Measurements from ENCODE around the gene GOLIM4.

GOLIM4 gene

DNA sequence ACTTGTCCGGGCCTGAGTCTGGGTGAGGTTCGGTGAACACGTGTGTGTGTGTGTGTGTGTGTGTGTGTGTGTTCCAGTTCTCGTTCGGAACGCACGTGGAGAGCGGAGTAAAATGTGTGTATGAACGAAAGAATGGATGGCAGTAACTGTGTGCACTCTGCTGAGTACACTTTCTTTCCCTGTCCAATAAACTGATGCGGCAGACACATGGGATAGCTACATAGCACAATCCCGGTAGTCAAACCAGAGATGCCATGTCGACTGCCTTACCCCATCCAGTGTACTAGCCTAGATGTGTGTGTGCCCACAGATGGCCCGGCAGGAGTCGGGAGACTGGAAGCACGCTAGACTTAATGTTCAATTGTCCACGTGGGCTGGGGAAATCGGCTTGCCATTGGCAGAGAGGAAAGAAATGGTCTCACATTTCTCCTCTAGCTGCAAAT is 507 bp upstream of the GOLIM4 start:
- peak; percentile 78 for DNase-seq

DNA sequence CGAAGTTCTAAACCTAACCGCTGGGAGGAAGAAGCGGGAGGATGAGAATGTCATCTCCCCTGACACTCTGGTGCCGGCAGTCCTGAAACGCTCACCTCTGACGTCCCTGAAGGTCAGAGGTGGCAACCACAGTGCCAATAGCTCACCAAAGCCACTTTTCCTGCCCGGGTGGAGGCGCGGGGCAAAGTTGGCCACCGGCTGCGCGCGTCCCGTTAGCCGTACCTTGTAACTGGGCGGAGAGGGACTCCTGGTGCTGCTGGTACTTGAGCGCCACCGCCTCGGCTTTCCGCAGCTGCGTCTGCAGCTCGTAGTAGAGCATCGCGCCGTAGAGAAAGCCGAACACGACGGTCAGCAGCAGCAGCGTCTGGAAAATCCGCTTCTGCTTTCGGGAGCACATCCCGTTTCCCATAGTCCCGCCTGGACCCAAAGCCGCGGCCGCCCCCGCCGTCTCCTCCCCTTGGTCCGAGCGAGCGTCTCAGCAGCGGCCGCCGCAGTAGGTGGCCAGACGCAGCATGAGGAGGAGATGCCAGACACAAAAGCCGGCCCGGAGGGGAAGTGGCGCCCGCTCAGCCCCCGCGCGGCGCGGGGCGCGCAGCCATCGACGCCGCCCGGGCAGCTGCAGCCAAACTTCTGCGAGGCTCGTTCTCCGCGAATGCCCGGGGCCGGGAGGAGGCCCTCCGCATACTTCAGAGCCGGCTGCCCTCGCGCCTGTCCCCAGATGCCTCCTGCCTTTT is 680 bp downstream of the GOLIM4 start:
- peak; percentile 51 for DNase-seq

DNA sequence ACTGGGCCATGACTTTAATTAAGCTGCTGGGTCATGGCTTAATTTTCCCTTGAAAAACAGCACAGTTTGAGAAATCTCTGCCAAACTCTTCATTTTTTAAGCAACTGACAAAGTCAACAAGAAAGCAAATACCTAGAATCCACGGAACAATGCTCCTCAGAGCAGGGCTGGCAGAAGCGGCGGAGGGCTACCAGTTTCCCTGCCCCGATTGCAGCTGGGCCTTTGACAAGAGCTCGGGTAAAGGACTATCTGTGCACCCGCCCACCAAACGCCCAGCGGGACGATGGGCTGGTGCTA is 1.2 kb downstream of the GOLIM4 start:
- DNase-seq, result no peak

DNA sequence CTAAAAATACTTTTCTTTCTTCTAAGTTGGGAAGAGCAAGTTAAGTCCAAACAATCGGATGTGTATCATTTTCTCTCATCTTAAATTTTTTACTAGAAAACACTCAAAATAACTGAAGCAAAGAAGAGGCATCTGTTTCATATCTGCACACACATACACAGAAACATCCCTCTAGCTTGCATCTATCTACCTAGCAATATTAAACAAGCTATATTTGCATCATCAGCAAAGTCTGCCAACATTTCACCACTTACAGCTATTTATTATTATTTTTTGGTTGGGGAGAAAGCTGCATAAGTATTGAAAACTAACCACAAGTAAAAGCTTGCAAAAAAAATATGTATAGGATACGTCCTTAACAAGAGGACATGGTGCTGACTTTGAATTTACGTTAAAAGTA is 1.9 kb downstream of the GOLIM4 start:
- DNase-seq, result no peak

DNA sequence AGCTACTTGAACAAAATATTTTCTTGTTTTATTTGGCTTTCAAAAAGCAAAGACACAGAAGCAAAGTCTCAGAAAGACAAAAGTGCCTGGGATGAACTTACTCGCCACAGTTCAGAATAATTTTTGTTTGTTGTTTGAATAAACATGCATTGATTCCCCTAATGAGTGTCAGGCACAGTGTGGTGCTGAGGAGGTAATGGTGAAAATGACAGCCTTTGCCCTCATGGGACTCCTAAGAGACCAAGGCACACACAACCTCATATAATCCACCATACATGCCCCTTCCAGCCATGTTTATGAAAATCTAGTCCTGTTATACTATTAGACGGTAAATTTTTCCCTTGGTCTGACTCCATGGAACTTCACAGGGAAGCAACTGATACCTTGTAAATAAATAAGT is 2.5 kb downstream of the GOLIM4 start:
- no peak for DNase-seq

DNA sequence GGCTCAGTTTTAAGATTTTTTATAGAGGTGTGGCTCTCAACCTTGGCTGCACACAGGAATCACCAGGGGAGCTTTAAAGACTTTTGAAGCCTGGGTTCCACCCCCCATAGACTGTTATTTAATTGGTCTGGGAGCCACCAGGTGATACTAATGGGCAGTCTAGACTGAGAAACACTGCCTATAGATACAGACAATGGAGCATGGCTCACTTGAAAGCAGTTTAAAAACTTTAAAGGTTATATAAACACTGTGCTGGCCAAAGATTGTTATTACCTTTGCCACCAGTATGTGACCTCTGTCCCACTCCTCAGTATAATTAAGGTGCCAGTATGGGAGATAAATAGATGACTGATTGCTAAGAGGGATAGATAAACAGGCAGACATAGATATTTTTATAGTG is 3.8 kb downstream of the GOLIM4 start:
- DNase-seq, result no peak

DNA sequence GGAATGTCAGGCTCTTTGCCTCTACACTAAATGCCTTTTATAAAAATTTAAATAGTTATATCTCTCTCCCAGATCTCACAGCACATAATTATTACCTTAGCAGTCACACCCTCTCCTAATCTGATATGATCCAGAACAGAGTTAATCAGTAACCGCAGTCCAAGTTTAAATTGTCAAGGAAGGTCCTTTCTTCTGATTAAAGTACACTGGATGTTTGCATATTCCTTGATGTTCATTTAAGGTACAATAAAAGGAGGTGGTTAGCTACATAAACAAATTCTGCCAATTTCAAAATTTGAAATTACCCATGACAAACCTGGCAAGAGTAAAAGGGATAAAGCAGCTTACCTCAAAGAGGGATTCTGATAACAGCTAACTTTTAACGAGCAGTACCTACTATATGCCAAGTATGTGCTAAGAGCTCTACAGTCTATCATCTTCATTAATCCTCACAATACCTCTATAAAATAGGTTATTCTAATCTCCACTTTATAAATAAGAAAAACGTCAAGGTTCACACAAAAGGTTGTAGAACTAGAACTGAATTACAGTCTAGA is 4.3 kb downstream of the GOLIM4 start:
- DNase-seq, result no peak

DNA sequence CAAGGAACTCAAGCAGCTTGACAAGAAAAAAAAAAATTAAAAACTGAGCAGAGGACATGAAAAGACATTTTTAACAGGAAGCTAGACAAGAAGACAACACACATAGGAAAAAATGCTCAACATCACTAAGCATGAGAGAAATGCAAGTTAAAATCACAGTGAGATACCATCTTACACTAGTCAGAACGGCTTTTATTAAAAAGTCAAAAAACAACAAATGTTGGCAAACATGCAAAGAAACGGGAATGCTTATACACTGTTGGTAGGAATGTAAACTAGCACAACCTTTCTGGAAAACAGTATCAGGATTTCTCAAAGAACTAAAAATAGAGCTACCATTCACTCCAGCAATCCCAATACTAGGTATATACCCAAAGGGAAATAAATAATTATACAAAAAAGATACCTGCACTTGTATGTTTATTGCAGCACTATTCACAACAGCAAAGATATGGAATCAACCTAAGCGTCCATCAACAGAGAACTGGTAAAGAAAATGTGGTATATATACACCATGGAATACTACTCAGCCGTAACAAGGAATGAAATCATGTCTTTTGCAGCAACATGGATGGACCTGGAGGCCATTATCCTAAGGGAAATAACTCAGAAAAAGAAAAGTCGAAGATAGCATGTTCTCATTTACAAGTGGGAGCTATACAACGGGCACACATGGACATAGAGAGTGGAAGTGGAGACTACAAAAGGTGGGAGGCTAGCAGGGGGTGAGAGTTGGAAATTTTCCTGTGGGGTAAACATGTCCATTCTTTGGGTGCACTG is 5.2 kb downstream of the GOLIM4 start:
- no peak for DNase-seq

DNA sequence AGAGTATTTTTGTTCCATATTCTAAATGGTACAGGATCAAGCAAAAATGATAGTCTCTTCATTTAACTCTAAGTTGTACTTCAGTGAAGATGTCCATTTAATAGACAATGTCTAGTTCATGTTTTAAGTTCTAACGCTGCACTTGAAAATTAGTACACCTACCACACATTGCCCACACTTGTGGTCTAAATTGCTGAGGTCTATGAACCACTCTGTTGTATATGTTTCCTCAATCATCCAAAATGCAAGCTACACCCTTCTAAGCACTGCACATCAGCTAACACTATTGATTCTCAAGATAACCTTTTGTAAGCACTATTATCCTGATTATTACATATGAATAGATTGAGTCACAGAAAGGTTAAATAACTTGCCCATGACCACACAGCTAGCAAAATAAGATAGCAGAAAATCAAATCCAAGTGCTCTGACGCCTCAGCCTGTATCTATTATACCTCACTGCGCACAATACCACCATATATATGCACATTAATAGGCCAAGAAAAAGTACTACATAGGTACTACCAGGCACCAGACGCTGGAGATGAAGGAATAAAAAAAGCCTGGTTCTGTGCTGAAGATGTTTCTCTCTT is 6.4 kb downstream of the GOLIM4 start:
- DNase-seq, result no peak

DNA sequence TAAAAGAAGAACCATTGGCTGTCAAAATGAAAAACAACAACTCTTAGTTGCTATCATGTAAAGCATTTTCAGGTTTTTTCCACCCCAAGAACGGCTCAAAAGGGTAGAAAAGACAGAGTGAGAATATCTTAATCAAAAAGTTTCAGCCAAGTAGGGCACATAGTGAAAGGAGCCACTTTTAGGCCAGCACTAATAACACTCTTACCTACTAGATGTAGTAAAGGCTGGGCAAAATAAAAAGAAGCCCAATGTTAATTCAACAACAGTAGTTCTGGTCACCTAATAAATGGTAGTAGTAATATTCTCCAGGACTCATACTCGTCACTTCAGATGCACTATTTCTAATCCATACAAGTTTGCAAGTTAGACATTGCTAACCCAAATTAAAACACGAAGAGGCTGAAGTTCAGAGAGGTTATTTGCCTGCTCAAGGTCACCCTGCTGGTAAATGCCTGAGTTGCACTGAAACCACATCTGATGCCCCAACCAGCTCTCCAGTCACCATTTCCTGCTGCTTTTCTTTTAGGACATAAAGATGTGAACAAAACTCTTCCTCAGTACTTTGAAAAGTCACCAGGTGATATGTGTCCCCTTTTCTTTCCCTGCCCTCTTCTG is 7.5 kb downstream of the GOLIM4 start:
- no peak for DNase-seq

DNA sequence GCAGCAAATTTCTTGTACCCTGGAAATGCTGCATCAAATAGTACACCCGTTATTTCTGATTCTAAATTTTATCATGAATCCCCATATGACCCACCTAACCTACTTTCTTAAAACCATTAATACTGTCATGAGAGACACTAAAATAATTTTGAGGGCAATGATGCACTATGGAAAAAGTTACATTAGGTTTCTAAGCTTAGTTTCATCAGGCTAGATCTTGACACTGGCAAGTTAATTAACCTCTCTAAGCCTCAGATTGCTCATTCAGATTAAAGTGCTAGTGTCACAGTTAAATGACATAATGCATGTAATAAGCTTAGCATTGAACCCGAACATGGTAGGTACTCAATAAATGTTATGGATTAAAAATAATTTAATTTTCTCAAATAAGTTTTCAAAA is 8.2 kb downstream of the GOLIM4 start:
- DNase-seq, result no peak

DNA sequence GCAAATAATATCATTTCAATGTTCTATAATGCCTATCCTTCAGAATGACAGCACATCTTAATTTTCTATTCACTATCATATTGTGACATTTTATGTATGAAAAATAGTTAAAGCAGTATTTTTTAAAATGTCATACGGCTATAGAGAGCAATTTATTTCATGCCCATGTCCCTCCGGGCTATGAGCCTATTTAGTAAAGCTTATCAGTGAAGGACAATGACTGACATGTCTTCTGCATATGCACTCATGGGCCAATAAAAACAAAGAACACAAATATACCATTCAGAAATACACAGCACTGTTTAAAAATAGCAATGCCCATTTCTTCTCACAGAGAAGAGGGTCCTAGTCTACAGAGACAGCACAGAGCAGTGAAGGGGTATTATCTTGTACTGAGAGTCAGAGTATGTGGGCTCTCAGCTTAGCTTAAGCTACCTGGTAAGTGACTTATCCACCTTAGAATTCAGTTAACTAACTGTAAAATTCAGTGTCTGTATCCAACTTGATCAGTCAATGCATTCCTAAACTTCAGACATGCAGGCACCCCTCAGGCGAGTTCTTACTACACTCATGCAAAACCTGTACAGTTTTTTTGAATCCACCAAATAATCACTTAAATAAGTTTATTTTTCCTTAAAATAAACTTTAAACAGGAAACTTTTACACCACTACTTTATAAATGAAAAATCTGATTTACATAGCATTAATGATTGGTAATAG is 9.0 kb downstream of the GOLIM4 start:
- DNase-seq, result no peak

DNA sequence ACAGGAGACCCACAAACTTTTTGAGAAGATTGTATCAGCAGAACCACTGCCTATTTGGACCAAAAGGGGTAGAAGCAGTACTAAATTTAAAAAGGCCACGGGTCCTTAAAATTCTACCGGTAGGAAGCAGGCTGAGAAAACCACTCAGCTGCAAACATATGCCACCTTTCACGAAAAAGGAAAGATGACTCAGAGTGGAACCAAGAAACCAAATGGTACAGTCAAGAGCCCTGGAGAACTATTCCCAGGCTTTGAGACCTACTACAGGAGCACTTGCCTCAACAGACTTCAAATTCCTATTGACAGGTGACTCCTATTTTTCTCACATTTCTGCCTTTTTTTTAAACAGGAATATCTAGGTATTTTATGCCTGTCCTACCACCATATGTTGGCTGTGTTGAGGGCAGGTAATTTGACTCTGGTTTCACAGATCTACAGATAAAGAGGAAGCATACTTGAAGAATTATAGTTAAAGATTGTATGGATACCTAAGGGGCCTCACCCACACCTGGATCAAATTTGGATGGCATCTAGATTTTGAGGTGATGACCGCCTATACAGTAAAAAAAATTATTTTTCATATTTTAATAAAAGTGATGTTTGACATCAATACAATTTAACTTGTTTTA is 10.1 kb downstream of the GOLIM4 start:
- no peak for DNase-seq

DNA sequence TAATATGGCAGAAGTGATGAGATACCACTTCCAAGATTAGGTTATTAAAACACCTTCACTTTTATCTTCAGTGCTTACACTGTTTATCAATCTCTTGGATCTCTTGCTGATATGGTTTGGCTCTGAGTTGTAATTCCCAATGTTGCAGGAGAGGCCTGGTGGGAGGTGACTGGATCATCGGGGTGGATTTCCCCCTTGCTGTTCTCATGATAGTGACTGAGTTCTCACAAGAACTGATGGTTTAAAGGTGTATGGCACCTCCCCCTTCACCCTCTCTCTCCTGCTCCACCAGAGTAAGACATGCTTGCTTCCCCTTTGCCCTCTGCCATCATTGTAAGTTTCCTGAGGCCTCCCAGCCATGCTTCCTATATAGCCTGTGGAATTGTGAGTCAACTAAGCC is 11.8 kb downstream of the GOLIM4 start:
- DNase-seq, result no peak

DNA sequence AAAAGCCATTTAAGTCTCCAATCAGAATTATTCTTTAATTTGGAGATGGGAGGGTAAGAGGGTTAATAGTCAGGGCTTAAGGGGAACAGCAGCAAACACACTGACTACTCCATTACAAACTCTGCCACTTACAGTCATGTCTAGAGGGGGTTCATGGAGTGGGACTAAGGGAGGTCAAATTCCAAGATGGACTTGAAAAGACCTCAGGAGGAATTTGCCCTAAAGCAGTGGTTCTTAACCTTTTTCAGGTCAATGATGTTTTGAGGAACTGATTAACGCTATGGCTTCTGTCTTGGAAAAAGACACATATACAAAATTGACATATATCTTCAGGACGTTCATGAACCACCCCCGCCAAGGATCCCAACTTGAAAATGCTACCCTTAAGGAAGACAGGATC is 13.9 kb downstream of the GOLIM4 start:
- DNase-seq, result no peak

DNA sequence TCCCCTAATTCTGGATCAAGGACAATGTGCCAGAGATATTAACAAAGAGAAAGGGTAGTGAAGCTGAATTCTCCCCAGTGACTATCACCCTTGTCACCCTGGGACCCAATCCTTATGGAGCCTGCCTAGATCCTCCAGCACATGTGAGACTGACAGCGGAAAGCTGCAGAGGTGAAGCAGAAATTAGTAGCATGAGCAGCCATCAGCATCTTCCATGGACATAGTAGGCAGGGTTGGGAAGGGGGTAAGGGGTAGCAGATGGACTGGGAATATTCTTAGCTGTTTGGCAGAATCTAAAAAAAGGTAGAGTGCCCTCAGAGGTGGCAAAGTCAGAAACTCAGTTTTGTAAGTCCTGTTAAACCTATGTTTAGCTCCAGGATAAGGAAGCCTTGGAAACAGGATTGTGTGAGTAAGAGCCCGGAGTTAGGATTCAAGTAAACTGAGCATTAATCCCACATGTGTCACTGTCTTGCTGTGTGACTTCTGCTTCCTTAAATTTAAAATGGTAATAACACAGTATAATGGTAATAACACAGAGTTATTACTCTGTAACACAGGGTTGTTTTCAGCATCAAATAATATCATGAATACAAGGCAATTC is 14.5 kb downstream of the GOLIM4 start:
- no peak for DNase-seq

DNA sequence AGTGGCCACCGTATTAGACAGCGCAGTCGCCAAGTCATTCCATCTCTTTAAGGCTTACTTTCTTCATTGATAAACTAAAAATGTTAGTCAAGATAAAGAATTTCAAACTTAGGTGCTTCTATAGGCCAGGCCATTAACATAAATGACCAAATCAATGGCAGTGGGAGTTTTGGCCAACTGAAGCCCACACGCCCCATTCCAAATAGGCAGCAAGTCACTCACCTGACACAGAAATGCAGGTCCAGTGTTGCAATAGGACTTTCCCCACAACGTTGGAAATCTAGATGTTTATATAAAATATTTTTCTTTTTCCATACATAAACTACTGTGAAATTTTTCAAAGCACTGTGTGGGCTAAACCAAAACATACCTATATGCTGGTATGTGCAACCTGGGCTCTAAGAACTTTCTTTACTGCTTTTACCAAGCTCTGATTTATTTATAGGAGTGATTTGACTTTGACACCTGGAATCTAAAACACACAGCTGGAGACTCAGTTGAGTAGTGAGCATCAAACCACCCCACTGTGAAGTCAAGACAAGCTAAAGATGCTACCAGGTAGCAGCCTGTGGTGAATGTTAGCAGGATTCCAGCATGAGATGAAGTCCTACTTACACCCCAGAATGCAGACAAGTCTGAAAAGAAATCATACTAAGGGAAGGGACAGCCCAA is 15.1 kb downstream of the GOLIM4 start:
- DNase-seq, result no peak

DNA sequence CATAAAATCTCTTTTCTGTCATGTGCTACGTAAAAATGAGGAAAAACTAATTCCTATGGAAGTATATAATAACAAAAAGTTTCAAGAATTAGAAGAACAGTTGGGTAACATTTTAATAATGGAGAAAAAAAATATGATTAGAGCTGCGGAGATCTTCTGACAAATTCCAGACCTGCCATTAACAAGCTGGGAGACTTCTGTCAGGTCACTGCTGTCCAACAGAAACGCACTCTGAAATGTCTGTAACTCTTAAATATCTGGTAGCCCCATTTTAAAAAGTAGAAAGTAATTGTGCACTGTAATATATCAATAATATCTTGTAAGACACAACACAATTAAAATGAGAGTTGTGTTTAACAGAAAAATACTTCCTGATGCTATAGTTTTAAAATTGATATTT is 15.7 kb downstream of the GOLIM4 start:
- no peak for DNase-seq

DNA sequence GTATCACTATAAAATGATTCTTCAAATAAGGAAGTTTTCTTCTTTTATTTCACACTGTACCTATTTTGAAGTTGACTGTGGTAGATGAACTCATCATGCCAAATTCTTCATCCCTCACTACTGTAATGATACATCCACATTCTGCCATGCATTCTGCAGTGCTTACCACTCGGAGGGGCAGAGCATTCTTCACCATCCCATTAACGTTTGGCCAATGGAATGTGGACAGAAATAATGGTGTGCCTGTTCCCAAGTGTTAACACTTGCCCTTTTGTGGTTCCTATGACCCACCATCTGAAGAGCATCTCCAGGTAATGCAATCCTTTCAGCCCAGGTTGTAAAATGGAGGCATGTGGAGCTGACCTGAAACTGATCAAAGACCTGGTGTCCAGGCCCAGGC is 18.6 kb downstream of the GOLIM4 start:
- no peak for DNase-seq

DNA sequence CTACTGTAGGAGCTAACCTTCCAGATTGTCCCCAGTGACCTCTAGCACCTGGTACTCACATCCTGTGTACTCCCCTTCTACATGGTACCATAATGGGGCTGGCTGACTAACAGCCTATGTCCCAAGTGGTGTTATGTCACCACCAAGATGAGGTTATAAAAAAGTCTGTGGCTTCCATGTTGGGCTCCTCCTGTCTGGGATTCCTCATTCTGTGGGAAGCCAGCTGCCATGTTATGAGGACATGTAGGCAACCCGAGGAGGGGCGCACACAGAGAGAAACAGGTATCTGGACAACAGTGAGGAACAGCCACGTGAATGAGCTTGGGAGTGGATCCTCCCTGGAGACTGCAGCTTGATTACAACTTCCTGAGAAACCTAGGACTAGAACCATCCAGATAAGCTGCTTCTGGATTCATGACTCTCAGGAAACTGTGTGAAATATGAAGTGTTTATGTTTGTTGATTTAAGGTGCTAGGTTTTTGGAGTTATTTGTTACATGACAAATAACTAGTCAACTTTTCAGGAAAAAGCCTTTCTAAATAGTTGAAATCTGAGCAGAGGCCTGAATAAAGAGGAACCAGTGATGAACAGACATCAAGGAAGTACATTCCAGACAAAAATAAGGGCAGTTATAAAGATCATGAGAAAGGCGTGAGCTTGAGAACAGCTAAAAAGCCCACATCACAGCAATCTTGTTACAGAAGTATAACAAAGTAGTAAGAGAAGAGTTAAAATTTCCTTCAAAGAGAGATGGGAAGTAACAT is 21.7 kb downstream of the GOLIM4 start:
- no peak for DNase-seq

DNA sequence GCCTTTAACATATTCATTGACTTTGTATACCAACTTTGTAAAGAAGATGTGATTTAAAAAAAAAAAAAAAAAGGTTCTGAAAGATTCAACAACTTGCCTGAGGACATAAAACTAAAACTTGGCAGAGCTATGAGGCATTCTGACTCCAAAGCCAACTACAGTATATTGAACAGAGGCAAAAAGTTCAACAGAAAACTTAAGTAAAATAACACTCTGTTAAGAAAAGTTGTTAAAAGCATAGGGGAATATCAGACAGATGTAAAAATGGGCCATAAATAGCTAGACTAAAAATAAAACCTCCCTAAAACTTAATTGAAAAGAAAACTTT is 23.4 kb downstream of the GOLIM4 start:
- no peak for DNase-seq

Data from NCI-H2029 treated with DMSO at 0.1 percent for 48 hours (cell line).